ENCODE data around the gene JCHAIN.

GRCh38 chr4:70706044-70706461 lies 39.7 kb upstream of the JCHAIN start:
- TF ChIP-seq, protein P1, sequence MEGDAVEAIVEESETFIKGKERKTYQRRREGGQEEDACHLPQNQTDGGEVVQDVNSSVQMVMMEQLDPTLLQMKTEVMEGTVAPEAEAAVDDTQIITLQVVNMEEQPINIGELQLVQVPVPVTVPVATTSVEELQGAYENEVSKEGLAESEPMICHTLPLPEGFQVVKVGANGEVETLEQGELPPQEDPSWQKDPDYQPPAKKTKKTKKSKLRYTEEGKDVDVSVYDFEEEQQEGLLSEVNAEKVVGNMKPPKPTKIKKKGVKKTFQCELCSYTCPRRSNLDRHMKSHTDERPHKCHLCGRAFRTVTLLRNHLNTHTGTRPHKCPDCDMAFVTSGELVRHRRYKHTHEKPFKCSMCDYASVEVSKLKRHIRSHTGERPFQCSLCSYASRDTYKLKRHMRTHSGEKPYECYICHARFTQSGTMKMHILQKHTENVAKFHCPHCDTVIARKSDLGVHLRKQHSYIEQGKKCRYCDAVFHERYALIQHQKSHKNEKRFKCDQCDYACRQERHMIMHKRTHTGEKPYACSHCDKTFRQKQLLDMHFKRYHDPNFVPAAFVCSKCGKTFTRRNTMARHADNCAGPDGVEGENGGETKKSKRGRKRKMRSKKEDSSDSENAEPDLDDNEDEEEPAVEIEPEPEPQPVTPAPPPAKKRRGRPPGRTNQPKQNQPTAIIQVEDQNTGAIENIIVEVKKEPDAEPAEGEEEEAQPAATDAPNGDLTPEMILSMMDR (conservative IDR thresholded peaks at IDR 0.05; ENCODE audit: low read depth, low read length) = no peak
- no peak for TF ChIP-seq MXI1 (IDR thresholded peaks at IDR 0.05; ENCODE audit: borderline replicate concordance, low read depth, low read length)
- TF ChIP-seq POLR2A (IDR thresholded peaks at IDR 0.05; ENCODE audit: low read depth, low read length) = no peak
- TF ChIP-seq, protein P2, sequence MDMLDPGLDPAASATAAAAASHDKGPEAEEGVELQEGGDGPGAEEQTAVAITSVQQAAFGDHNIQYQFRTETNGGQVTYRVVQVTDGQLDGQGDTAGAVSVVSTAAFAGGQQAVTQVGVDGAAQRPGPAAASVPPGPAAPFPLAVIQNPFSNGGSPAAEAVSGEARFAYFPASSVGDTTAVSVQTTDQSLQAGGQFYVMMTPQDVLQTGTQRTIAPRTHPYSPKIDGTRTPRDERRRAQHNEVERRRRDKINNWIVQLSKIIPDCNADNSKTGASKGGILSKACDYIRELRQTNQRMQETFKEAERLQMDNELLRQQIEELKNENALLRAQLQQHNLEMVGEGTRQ (IDR thresholded peaks at IDR 0.05; ENCODE audit: low read depth, low read length) = no peak

All from IMR-90 (cell line).